ENCODE measurements around the gene KCNC4. TPM values are rescaled to one million over a fixed set of nuclear protein-coding genes. Genes with fewer than 3 reads are reported as not detected.

The KCNC4 gene
- total and polyA plus RNA-seq, 2 experiments from 2014 or later, result 8.9 to 12.1 TPM

DNA sequence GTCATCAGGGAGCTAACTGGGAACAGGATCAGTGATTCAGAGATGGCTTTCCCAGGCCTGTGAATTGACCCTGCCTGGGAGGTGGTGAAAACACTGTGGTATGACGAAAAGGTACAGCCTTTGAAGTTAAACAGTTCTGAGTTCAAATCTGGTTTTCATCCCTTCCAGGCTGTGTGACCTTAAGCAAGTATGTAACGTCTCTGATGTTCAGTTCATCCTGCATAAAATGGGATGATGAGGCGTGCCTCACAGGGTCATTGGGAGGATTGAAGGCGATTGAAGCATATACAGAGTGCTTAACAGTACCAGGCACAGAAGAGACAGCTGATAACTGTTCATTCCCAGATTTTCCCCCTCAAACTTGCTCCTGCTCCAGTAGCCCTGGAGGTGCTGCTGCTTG, 11.0 kb downstream of the KCNC4 start:
- H3K27me3 ChIP-seq (replicated peaks; ENCODE audit: insufficient read depth), result no peaks in the 10 kb centered on the region
- H3K4me3 ChIP-seq, result no peak overlapping the region
- no peaks in the 10 kb centered on the region for H4K20me1 ChIP-seq (ENCODE audit: insufficient read depth)
- no peak overlapping the region for H3K9ac ChIP-seq
- no peaks in the 10 kb centered on the region for H3K36me3 ChIP-seq (ENCODE audit: low read depth)
- no peaks in the 10 kb centered on the region for H3K9me3 ChIP-seq (ENCODE audit: low read depth)
- no peak for DNase-seq
- TF ChIP-seq EZH2phosphoT487 (IDR thresholded peaks at IDR 0.05; ENCODE audit: insufficient read depth, low read depth) (no peak), EZH2 (IDR thresholded peaks at IDR 0.05; ENCODE audit: insufficient read depth, poor library complexity, severe bottlenecking) (no peak)
- H3K27ac ChIP-seq, result no peak overlapping the region
- H2AFZ ChIP-seq, result no peak overlapping the region
- no peaks in the 10 kb centered on the region for H3F3A ChIP-seq (ENCODE audit: insufficient read depth)
- 94 to 95% methylated on average over 4 of the region's 4 CpGs for WGBS, 2 experiments (ENCODE audit: low coverage in 1 of 2, low lambda C conversion rate in 2 of 2, missing lambda C conversion rate in 2 of 2)
- H3K4me1 ChIP-seq (ENCODE audit: insufficient read depth), result no peaks in the 10 kb centered on the region
- in situ Hi-C loops (cut with MboI), result no loop called here
- H3K4me2 ChIP-seq (ENCODE audit: unreplicated experiment), result no peak overlapping the region
- no peaks in the 10 kb centered on the region for H3K9me2 ChIP-seq (ENCODE audit: insufficient read depth)
- peaks cover 80% of the 10 kb centered on the region for H3K79me2 ChIP-seq (ENCODE audit: insufficient read depth)

DNA sequence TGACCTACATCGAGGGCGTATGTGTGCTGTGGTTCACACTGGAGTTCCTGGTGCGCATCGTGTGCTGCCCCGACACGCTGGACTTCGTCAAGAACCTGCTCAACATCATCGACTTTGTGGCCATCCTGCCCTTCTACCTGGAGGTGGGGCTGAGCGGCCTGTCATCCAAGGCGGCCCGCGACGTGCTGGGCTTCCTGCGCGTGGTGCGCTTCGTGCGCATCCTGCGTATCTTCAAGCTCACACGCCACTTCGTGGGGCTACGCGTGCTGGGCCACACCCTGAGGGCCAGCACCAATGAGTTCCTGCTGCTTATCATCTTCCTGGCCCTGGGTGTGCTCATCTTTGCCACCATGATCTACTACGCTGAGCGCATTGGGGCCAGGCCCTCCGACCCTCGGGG, 13.0 kb downstream of the KCNC4 start:
- Histone ChIP-seq H4K20me1 (ENCODE audit: insufficient read depth) (no peaks in the 10 kb centered on the region), H3K9me2 (ENCODE audit: insufficient read depth) (no peaks in the 10 kb centered on the region), H3K9me3 (ENCODE audit: low read depth) (no peaks in the 10 kb centered on the region), H3K36me3 (ENCODE audit: low read depth) (no peaks in the 10 kb centered on the region), H3K4me1 (ENCODE audit: insufficient read depth) (no peaks in the 10 kb centered on the region), H3K4me3 (no peak overlapping the region), H3F3A (ENCODE audit: insufficient read depth) (no peaks in the 10 kb centered on the region), H3K27me3 (replicated peaks; ENCODE audit: insufficient read depth) (no peaks in the 10 kb centered on the region), H3K79me2 (ENCODE audit: insufficient read depth) (peaks cover 60% of the 10 kb centered on the region), H3K27ac (no peak overlapping the region), H3K9ac (no peak overlapping the region), H3K4me2 (ENCODE audit: unreplicated experiment) (no peak overlapping the region), H2AFZ (no peak overlapping the region)
- WGBS, 2 experiments (ENCODE audit: low coverage in 1 of 2, low lambda C conversion rate in 2 of 2, missing lambda C conversion rate in 2 of 2), result 93 to 94% methylated on average over 27 of the region's 27 CpGs
- TF ChIP-seq EZH2phosphoT487 (IDR thresholded peaks at IDR 0.05; ENCODE audit: insufficient read depth, low read depth), result no peak
- TF ChIP-seq EZH2 (IDR thresholded peaks at IDR 0.05; ENCODE audit: insufficient read depth, poor library complexity, severe bottlenecking), result no peak
- in situ Hi-C loops (cut with MboI), result no loop called here
- no peak for DNase-seq

DNA sequence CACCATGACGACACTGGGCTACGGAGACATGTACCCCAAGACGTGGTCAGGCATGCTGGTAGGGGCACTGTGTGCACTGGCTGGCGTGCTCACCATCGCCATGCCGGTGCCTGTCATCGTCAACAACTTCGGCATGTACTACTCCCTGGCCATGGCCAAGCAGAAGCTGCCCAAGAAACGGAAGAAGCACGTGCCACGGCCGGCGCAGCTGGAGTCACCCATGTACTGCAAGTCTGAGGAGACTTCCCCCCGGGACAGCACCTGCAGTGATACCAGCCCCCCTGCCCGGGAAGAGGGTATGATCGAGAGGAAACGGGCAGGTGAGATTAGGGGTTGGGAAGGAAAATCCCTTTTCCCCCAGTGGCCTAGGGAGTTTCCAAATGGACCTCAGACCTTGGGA, 13.5 kb downstream of the KCNC4 start:
- Histone ChIP-seq H2AFZ (no peak overlapping the region), H3K9me2 (ENCODE audit: insufficient read depth) (no peaks in the 10 kb centered on the region), H3K27ac (no peak overlapping the region), H3K79me2 (ENCODE audit: insufficient read depth) (peaks cover 56% of the 10 kb centered on the region), H3K4me2 (ENCODE audit: unreplicated experiment) (no peak overlapping the region), H3K4me3 (no peak overlapping the region), H3K27me3 (replicated peaks; ENCODE audit: insufficient read depth) (no peaks in the 10 kb centered on the region), H3K36me3 (ENCODE audit: low read depth) (no peaks in the 10 kb centered on the region), H3F3A (ENCODE audit: insufficient read depth) (no peaks in the 10 kb centered on the region), H4K20me1 (ENCODE audit: insufficient read depth) (no peaks in the 10 kb centered on the region), H3K4me1 (ENCODE audit: insufficient read depth) (no peaks in the 10 kb centered on the region), H3K9ac (no peak overlapping the region), H3K9me3 (ENCODE audit: low read depth) (no peaks in the 10 kb centered on the region)
- DNase-seq, result no peak
- WGBS, 2 experiments (ENCODE audit: low coverage in 1 of 2, low lambda C conversion rate in 2 of 2, missing lambda C conversion rate in 2 of 2), result 96 to 98% methylated on average over 17 of the region's 17 CpGs
- TF ChIP-seq EZH2 (IDR thresholded peaks at IDR 0.05; ENCODE audit: insufficient read depth, poor library complexity, severe bottlenecking), result no peak
- TF ChIP-seq EZH2phosphoT487 (IDR thresholded peaks at IDR 0.05; ENCODE audit: insufficient read depth, low read depth), result no peak
- in situ Hi-C loops (cut with MboI), result no loop called here

DNA sequence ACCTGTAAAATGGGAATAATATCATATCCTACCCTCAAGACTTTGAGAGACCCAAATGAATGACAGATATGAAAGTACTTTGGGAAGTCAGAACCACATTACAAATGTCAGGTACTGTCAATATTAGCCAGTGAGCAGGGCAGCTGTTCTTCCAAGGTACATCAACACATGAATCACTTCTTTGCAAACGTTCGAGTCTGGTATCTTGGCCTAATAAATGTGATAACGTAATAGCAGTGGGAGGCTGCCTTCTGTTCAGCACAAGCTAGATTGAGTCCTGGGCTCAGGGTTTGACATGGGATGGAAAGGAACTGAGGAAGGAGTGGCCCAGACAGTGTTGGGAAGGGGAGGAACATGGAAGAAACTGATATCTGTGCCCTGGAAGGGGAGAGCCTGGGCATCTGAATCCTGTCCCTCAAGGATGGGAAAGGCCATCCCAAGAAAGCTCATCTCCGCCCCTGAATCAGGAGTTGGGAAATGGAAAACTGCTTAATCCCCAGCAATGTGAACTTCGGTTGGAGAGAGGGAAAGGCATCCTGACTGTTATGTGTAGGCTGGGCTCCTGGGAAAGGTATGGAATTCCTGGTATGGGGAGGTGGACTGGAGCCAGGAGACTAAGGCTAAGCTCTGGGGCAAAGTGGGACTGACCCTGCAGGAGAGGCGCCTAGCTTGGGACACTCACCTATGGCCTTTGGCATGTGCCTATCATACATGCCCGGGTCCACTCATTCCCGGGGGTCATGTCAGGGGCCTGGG, 14.3 kb downstream of the KCNC4 start:
- Histone ChIP-seq H3K4me2 (ENCODE audit: unreplicated experiment) (no peak overlapping the region), H4K20me1 (ENCODE audit: insufficient read depth) (no peaks in the 10 kb centered on the region), H3K9me2 (ENCODE audit: insufficient read depth) (no peaks in the 10 kb centered on the region), H3K27me3 (replicated peaks; ENCODE audit: insufficient read depth) (no peaks in the 10 kb centered on the region), H3K4me3 (no peak overlapping the region), H3K79me2 (ENCODE audit: insufficient read depth) (peaks cover 47% of the 10 kb centered on the region), H3K9ac (no peak overlapping the region), H3F3A (ENCODE audit: insufficient read depth) (no peaks in the 10 kb centered on the region), H2AFZ (no peak overlapping the region), H3K4me1 (ENCODE audit: insufficient read depth) (no peaks in the 10 kb centered on the region), H3K9me3 (ENCODE audit: low read depth) (no peaks in the 10 kb centered on the region), H3K27ac (no peak overlapping the region), H3K36me3 (ENCODE audit: low read depth) (no peaks in the 10 kb centered on the region)
- in situ Hi-C loops (cut with MboI), result no loop called here
- 77 to 78% methylated on average over 8 of the region's 8 CpGs for WGBS, 2 experiments (ENCODE audit: low coverage in 1 of 2, low lambda C conversion rate in 2 of 2, missing lambda C conversion rate in 2 of 2)
- TF ChIP-seq EZH2phosphoT487 (IDR thresholded peaks at IDR 0.05; ENCODE audit: insufficient read depth, low read depth) (no peak), EZH2 (IDR thresholded peaks at IDR 0.05; ENCODE audit: insufficient read depth, poor library complexity, severe bottlenecking) (no peak)
- no peak for DNase-seq
